ENCODE data around the gene CC2D2B. TPM values are rescaled to one million over a fixed set of nuclear protein-coding genes. Genes with fewer than 3 reads are reported as not detected.
"Not testable (repeated sequence)": the region's sequence is repeated elsewhere in the genome, so short reads cannot be mapped to it uniquely, and the experiment has no call there.

Gene CC2D2B
- total and polyA plus RNA-seq, 4 donors, result 0.05 to 0.59 (median 0.08) TPM

- Histone ChIP-seq H3K27me3 (ENCODE audit: control insufficient read depth in 4 of 4, insufficient read depth in 4 of 4, low read length in 3 of 4) (no peaks in the 10 kb centered on the region), H3K4me1 (ENCODE audit: control insufficient read depth in 4 of 4, insufficient read depth in 4 of 4, low read length in 3 of 4) (peaks cover 0 to 12% (median under 1%) of the 10 kb centered on the region in 4 donors), H3K9me3 (ENCODE audit: control insufficient read depth in 4 of 4, low read length in 3 of 4) (peaks cover 0 to 2% (median 0%) of the 10 kb centered on the region in 4 donors), H3K9ac (ENCODE audit: low read depth in 1 of 2, low read length in 2 of 2) (peak overlapping the region in 1 of 2 donors; percentile 55), H3K36me3 (ENCODE audit: control insufficient read depth in 4 of 4, insufficient read depth in 3 of 4, low read depth in 1 of 4, low read length in 3 of 4) (no peaks in the 10 kb centered on the region), H3K27ac (ENCODE audit: low read depth in 1 of 2, low read length in 2 of 2) (peak overlapping the region; percentile 59 to 62), H3K4me3 (ENCODE audit: low read depth in 1 of 3, low read length in 3 of 3) (peak overlapping the region; percentile 65 to 92 (median 75))
- no peak for DNase-seq (ENCODE audit: low spot score)
- 68% methylated on average over 8 of the region's 8 CpGs for WGBS
- no peak for TF ChIP-seq RXRA (IDR thresholded peaks at IDR 0.05)
- no peak for TF ChIP-seq GABPA (IDR thresholded peaks at IDR 0.05 in 1 of 2, conservative IDR thresholded peaks at IDR 0.05 in 1 of 2)
Observed at GRCh38 chr10:96044736-96045135, 137.0 kb downstream of the CC2D2B start.

- Histone ChIP-seq H3K4me1 (ENCODE audit: control insufficient read depth in 4 of 4, insufficient read depth in 4 of 4, low read length in 3 of 4) (peaks cover 0 to 12% (median under 1%) of the 10 kb centered on the region in 4 donors), H3K27me3 (ENCODE audit: control insufficient read depth in 4 of 4, insufficient read depth in 4 of 4, low read length in 3 of 4) (no peaks in the 10 kb centered on the region), H3K27ac (ENCODE audit: low read depth in 1 of 2, low read length in 2 of 2) (no peak overlapping the region), H3K9me3 (ENCODE audit: control insufficient read depth in 4 of 4, low read length in 3 of 4) (peaks cover 0 to 2% (median 0%) of the 10 kb centered on the region in 4 donors), H3K9ac (ENCODE audit: low read depth in 1 of 2, low read length in 2 of 2) (no peak overlapping the region), H3K4me3 (ENCODE audit: low read depth in 1 of 3, low read length in 3 of 3) (no peak overlapping the region), H3K36me3 (ENCODE audit: control insufficient read depth in 4 of 4, insufficient read depth in 3 of 4, low read depth in 1 of 4, low read length in 3 of 4) (no peaks in the 10 kb centered on the region)
- whole genome bisulfite sequencing, result 88% methylated on average over 1 of the region's 1 CpG
- DNase-seq (ENCODE audit: low spot score), result no peak
- TF ChIP-seq CTCF (IDR thresholded peaks at IDR 0.05; ENCODE audit: low read depth, low read length, missing input control) (no peak), NR2F2 (IDR thresholded peaks at IDR 0.05) (no peak), RXRA (IDR thresholded peaks at IDR 0.05) (no peak), TAF1 (conservative IDR thresholded peaks at IDR 0.05) (no peak), FOXA1 (IDR thresholded peaks at IDR 0.05) (no peak), SP1 (IDR thresholded peaks at IDR 0.05) (no peak), ATF3 (IDR thresholded peaks at IDR 0.05) (no peak), FOXA2 (IDR thresholded peaks at IDR 0.05) (no peak)
Observed at GRCh38 chr10:96046546-96046945, 138.8 kb downstream of the CC2D2B start.

- 95% methylated on average over 4 of the region's 4 CpGs for WGBS
- Histone ChIP-seq H3K27me3 (ENCODE audit: control insufficient read depth in 4 of 4, insufficient read depth in 4 of 4, low read length in 3 of 4) (no peaks in the 10 kb centered on the region), H3K9me3 (ENCODE audit: control insufficient read depth in 4 of 4, low read length in 3 of 4) (peaks cover 0 to 2% (median 0%) of the 10 kb centered on the region in 4 donors), H3K4me1 (ENCODE audit: control insufficient read depth in 4 of 4, insufficient read depth in 4 of 4, low read length in 3 of 4) (peaks cover 0 to 12% (median under 1%) of the 10 kb centered on the region in 4 donors), H3K9ac (ENCODE audit: low read depth in 1 of 2, low read length in 2 of 2) (no peak overlapping the region), H3K36me3 (ENCODE audit: control insufficient read depth in 4 of 4, insufficient read depth in 3 of 4, low read depth in 1 of 4, low read length in 3 of 4) (no peaks in the 10 kb centered on the region), H3K27ac (ENCODE audit: low read depth in 1 of 2, low read length in 2 of 2) (no peak overlapping the region), H3K4me3 (ENCODE audit: low read depth in 1 of 3, low read length in 3 of 3) (no peak overlapping the region)
- TF ChIP-seq TAF1 (conservative IDR thresholded peaks at IDR 0.05) (no peak), CTCF (IDR thresholded peaks at IDR 0.05; ENCODE audit: low read depth, low read length, missing input control) (no peak), JUND (IDR thresholded peaks at IDR 0.05) (no peak), RAD21 (IDR thresholded peaks at IDR 0.05) (peak; percentile 23 to 24), RXRA (IDR thresholded peaks at IDR 0.05) (no peak), HNF4G (IDR thresholded peaks at IDR 0.05) (no peak), ATF3 (IDR thresholded peaks at IDR 0.05) (no peak)
- no peak for DNase-seq (ENCODE audit: low spot score)
Observed at GRCh38 chr10:96047004-96047649, 139.4 kb downstream of the CC2D2B start.

GRCh38 chr10:96047925-96048324 is 140.2 kb downstream of the CC2D2B start:
- H3K9ac ChIP-seq (ENCODE audit: low read depth in 1 of 2, low read length in 2 of 2); H3K27me3 ChIP-seq (ENCODE audit: control insufficient read depth in 4 of 4, insufficient read depth in 4 of 4, low read length in 3 of 4); DNase-seq (ENCODE audit: low spot score); H3K4me3 ChIP-seq (ENCODE audit: low read depth in 1 of 3, low read length in 3 of 3); H3K36me3 ChIP-seq (ENCODE audit: control insufficient read depth in 4 of 4, insufficient read depth in 3 of 4, low read depth in 1 of 4, low read length in 3 of 4); H3K27ac ChIP-seq (ENCODE audit: low read depth in 1 of 2, low read length in 2 of 2); H3K9me3 ChIP-seq (ENCODE audit: control insufficient read depth in 4 of 4, low read length in 3 of 4): not testable (repeated sequence)
- H3K4me1 ChIP-seq (ENCODE audit: control insufficient read depth in 4 of 4, insufficient read depth in 4 of 4, low read length in 3 of 4), result peaks cover 0 to 11% (median under 1%) of the 10 kb centered on the region in 4 donors
- 97% methylated on average over 3 of the region's 3 CpGs for WGBS
